GM10266 (cell line): ENCODE results near the gene LRP1B.
A peak's percentile ranks its signal among the peaks of the same experiment; 100 is the strongest.
"Not testable (repeated sequence)": the region's sequence is repeated elsewhere in the genome, so short reads cannot be mapped to it uniquely, and the experiment has no call there.

Experiments
- DNase-seq: peaks from one replicate; pipeline ENCODE4 v3.0.0; 2012; ENCODE audit errors: extremely low spot score
- TF ChIP-seq, protein P1 (sequence below): IDR thresholded peaks from 2 replicates; pipeline ENCODE4 v1.5.1; 2012; ENCODE audit warnings: mild to moderate bottlenecking, low read depth; ENCODE audit not compliant: control insufficient read depth, insufficient read depth; ENCODE audit errors: missing control alignments

The LRP1B gene

DNA sequence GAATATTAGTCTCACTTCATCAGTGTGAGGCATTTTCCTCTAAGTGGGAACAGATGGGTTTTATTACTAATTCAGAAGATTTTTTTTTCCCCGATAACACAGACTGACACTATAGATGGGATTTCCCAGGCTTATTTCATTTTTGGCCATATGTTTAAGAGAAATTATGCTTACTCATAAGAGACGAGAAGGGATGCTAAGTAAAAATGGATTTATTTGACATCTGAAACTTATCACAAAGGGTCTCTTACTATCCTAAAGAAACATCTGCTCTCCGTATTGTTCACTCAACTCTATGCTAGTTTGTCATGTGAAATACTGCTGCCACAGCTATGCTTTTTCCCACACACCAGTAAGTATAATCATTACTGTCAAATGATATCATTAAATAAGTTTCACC, 1476.3 kb downstream of the LRP1B start:
- TF ChIP-seq, protein P1, sequence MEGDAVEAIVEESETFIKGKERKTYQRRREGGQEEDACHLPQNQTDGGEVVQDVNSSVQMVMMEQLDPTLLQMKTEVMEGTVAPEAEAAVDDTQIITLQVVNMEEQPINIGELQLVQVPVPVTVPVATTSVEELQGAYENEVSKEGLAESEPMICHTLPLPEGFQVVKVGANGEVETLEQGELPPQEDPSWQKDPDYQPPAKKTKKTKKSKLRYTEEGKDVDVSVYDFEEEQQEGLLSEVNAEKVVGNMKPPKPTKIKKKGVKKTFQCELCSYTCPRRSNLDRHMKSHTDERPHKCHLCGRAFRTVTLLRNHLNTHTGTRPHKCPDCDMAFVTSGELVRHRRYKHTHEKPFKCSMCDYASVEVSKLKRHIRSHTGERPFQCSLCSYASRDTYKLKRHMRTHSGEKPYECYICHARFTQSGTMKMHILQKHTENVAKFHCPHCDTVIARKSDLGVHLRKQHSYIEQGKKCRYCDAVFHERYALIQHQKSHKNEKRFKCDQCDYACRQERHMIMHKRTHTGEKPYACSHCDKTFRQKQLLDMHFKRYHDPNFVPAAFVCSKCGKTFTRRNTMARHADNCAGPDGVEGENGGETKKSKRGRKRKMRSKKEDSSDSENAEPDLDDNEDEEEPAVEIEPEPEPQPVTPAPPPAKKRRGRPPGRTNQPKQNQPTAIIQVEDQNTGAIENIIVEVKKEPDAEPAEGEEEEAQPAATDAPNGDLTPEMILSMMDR = no peak
- no peak for DNase-seq

DNA sequence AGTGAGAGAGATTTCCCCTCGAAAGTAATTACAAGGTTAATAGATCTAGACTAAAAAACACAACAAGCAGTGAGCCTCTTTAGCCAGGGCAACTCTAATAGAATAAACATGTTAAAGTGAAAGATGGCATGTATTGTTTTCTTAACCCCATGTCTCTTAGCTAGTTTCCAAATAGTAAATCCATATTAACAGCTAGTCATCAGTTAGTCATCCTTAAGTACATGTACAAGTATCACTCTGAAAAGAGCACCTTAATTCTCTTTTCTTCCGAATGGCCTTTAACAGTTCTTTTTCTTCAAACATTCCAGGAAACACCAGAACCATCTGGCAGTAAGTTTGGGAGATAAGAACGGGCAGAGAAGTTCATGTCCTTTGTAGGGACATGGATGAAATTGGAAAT, 1480.0 kb downstream of the LRP1B start:
- no peak for DNase-seq
- TF ChIP-seq, protein P1 = no peak

DNA sequence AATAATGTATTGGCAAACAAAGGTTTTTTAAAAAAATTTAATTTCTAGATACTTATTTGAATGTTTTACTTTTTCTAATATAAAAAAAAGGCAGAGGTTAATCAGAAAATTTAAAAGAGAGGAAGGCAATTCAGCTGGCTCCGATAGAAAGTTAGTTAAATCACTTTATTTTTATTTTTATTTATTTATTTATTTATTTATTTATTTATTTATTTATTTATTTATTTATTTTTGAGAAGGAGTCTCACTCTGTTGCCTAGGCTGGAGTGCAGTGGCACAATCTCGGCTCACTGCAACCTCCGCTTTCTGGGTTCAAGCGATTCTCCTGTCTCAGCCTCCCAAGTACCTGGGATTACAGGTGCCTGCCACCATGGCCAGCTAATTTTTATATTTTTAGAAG, 1480.7 kb downstream of the LRP1B start:
- not testable (repeated sequence) for DNase-seq

DNA sequence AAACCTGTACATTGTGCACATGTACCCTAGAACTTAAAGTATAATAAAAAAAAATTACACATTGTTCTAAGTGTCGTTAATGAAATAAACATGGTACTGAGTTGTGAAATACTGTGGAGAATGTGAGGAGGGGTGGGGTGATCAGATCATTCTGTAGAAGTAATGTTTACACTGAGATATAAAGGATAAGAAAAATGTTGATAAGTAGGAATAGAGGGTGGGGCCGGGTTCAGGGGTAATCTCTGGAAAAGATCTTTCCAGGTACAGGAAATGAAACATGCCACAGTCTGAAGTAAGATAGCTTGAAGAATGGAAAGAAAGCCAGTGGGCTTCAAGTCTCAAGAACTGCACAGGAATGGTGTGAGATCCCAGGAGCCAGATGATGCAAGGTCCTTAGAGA, 1482.4 kb downstream of the LRP1B start:
- no peak for DNase-seq
- TF ChIP-seq, protein P1 = no peak

DNA sequence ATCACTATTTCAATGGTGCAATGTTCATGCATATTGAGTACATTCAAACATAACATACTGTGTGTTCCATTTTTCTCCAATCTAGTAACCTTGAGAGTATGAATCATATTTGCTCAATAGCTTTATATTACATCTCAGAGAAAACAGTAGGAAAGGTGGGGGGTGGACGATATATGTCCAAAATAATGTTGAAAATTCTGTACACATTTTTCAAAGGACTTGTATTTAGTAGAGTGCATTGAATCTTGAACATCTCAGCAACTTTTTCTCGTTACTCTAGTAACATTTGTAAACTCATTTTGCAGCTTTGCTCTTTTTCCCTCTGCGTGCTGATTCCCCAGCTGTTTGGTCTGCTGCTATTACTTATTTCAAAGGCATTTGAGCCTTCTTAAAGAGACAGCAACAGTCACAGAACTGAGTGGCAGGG, 1487.0 kb downstream of the LRP1B start:
- TF ChIP-seq, protein P1 = no peak
- no peak for DNase-seq

DNA sequence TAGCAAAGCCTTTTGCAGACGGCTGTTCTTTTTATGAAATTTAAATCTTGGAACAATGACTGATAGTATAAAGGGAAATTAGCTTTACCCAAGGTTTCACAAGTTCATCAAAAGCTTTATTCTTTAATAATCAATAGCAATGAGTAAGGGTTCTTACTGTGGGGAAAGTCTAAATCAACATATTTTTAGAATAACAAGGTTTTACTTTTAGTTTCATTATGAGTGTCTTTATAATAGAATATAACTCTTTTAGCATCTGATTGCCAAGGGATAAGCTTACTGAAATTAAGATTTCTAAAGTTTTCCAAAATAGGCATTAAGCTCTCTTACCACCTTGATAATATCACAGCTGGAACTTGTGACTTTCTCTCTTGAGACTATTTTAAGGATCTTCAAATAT, 1489.7 kb downstream of the LRP1B start:
- TF ChIP-seq, protein P1 = no peak
- DNase-seq = no peak

DNA sequence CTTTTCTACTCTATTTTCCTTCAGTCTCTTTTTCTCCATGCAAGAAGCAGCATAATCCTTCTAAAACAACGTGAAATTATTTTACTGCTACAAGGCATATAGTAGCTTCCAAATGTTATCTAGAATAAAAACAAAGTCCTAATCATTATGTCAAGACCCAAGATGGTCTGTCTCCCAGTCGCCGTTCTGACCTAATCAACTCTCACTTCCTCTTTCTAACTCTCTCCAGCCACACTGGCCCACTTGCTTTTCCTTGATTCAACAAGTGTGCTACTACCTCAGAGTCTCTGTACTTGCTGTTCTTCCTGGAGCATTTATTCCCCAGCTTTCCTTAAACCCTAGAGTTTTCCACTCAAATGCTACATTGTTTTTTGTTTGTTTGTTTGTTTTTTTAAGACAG, 1491.2 kb downstream of the LRP1B start:
- DNase-seq = peak; percentile 3
- TF ChIP-seq, protein P1 = no peak

DNA sequence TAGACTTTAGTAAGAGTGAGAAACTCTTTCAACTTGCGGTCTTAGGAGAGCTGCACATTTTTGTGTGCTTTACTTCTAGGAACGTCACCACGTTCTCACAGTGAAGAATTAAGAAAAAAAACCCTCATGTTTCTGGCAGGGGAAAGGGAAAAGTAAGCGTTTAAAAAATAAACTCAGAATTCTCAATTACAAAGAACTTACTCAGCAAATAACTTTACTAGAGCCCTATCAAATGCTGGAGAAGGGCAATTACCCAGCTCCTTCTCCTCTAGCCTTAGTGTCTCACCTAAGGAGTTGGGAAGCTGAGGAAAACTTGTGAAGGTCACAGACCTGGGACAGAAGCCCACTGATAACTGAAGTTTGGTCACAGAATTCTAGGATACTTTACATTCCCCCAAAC, 1500.3 kb downstream of the LRP1B start:
- TF ChIP-seq, protein P1 = no peak
- no peak for DNase-seq
